HAP-1 (cell line): Measurements from ENCODE around the gene VDAC1.
"Not testable (repeated sequence)": the region's sequence is repeated elsewhere in the genome, so short reads cannot be mapped to it uniquely, and the experiment has no call there.

Source experiments
- DNase-seq, 2 experiments: peaks; one replicate each; pipeline ENCODE4 v3.0.0-alpha.2; 2016 to 2020; ENCODE audit warnings: low spot score in 2 of 2
- H3K27me3 ChIP-seq: fragments of 250-450 bp; sonication (Bioruptor Pico); 2 replicates; pipeline ENCODE4 v1.5.1; 2020; ENCODE audit warnings: low read depth, mild to moderate bottlenecking, moderate library complexity
- H3K36me3 ChIP-seq: fragments of 250-450 bp; sonication (Bioruptor Pico); replicated peaks from 2 replicates; pipeline ENCODE4 v1.5.1; 2020; ENCODE audit warnings: mild to moderate bottlenecking
- H3K4me1 ChIP-seq: fragments of 250-450 bp; sonication (Bioruptor Pico); 2 replicates; pipeline ENCODE4 v1.5.1; 2020; ENCODE audit warnings: mild to moderate bottlenecking
- H3K4me3 ChIP-seq: fragments of 250-450 bp; sonication (Bioruptor Pico); 2 replicates; pipeline ENCODE4 v1.5.1; 2020; ENCODE audit warnings: mild to moderate bottlenecking, moderate library complexity
- H3K9me3 ChIP-seq: fragments of 250-450 bp; sonication (Bioruptor Pico); 2 replicates; pipeline ENCODE4 v1.5.1; 2020; ENCODE audit warnings: mild to moderate bottlenecking, moderate library complexity
- in situ Hi-C: fragments of 300-500 bp; cut with MboI; formaldehyde crosslinking; loops from 3 replicates; pipeline ENCODE4 v1.14.3; 2020; ENCODE audit warnings: low sequenced_read_pairs, inconsistent platforms, mixed read lengths

The VDAC1 gene

DNA sequence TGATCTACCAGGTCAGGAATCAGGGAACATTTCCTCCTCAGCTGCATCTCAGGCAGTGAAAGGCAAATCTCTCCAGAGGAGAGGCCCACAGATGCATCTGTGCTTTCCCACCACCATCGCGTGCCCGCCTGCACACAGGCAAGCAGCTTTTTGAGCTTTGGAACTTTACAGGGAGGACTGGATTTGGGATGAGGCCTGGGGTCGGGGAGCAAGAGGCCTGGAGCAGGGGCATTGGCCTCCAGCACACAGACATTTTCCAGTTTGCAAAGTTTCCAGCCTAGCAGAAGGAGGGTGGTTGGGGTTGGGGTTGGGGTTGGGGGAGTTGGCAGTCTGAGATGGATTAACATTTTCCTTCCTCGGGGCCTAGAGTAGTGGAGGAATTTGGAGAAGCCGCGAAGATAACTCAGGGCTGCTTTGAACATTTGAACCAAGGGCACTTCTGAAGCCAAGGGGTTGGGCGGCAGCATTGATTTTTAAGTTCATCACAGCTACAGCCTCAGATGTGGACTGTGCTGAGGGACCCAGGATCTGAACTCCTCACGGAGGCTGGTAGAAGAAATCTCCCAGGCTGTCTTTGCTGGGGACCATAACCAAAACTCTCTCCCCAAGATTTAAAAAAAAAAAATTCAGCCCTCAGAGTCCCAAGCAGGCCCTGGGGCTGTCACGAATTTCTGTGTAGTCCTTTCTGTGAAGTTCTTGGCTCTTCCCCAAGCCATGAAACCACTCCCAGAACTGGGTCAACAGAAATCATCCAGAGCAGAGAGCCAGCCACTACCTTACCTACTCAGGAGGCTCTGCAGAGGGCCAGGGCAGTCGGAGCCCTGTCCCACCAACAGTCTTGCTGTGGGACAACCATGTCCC, 61.9 kb downstream of the VDAC1 start:
- H3K4me1 ChIP-seq, result no peaks in the 10 kb centered on the region
- H3K27me3 ChIP-seq, result no peaks in the 10 kb centered on the region
- in situ Hi-C loops, result loop anchor here (25.0 kb wide), 1 partner anchor 831 kb away; no protein-coding TSS in a partner anchor
- H3K4me3 ChIP-seq, result no peak overlapping the region
- no peak for DNase-seq
- H3K36me3 ChIP-seq, result no peaks in the 10 kb centered on the region
- no peaks in the 10 kb centered on the region for H3K9me3 ChIP-seq

DNA sequence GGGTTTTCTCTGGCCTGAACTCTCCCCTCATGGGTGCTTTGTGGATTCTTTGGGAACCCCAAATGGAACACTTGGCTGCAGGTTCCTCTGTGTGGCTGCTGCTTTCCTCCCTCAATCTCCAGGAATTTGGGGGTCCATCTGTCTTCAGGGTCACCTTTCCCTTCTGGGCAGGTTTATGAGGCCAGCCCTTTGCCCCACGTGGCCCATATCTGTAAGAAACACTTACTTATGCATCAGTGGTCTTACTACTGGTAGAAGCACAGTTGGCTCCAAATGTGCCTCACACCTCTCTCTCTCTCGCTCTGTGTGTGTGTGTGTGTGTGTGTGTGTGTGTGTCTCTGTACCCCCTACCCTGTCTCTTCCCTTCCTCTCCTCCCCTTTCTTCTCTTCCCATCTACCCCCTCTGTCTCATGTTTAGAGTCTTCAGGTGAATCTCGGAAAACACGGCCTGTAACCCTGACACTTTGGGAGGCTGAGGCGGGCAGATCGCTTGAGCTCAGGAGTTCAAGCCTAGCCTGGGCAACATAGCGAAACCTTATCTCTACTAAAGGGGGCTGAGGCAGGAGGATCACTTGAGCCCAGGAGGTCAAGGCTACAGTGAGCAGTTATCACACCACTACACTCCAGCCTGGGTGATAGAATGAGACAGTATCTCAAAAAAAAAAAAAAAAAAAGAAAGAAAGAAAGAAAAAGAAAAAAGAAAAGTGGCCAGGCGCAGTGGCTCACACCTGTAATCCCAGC, 63.1 kb downstream of the VDAC1 start:
- DNase-seq, result no peak
- no peak overlapping the region for H3K4me3 ChIP-seq
- H3K36me3 ChIP-seq, result no peaks in the 10 kb centered on the region
- H3K9me3 ChIP-seq, result no peaks in the 10 kb centered on the region
- no peaks in the 10 kb centered on the region for H3K27me3 ChIP-seq
- in situ Hi-C loops, result loop anchor here (25.0 kb wide), 1 partner anchor 829 kb away; no protein-coding TSS in a partner anchor
- no peaks in the 10 kb centered on the region for H3K4me1 ChIP-seq

DNA sequence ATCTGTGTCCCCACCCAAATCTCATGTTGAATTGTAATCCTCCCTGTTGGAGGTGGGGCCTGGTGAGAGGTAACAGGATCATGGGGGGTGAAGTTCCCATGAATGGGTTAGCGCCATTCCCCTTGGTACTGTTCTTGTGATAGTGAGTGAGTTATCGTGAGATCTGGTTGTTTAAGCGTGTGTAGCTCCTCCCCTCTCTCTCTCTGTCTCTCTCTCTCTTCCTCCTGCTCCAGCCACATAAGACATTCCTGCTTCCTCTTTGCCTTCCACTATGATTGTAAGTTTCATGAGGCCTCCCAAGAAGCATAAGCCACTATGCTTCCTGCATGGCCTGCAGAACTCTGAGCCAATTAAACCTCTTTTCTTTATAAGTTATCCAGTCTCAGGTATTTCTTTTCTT, 65.1 kb downstream of the VDAC1 start:
- no peak for DNase-seq
- in situ Hi-C loops, result loop anchor here (25.0 kb wide), 1 partner anchor 827 kb away; no protein-coding TSS in a partner anchor
- no peak overlapping the region for H3K4me3 ChIP-seq
- no peaks in the 10 kb centered on the region for H3K27me3 ChIP-seq
- H3K4me1 ChIP-seq, result no peaks in the 10 kb centered on the region
- no peaks in the 10 kb centered on the region for H3K36me3 ChIP-seq
- H3K9me3 ChIP-seq, result no peaks in the 10 kb centered on the region

DNA sequence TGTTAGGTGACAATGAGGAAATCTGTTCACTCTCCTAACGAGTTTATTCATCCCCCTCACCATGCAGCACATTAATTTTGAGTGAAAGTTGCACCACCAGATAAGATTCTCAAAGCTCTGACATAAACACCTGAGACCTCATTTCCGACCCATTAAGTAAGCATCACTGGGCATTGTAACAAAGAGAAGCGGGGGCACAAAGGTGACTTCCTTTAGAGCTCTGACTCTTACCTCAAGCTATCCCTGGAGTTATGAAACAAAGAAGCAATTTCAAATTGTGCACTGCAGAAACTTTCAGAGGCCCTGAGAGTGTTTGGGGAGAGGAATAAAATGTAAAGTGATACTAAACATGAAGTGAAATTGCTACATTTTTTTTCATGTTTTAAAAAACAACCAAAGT, 65.8 kb downstream of the VDAC1 start:
- DNase-seq, result no peak
- no peaks in the 10 kb centered on the region for H3K4me1 ChIP-seq

DNA sequence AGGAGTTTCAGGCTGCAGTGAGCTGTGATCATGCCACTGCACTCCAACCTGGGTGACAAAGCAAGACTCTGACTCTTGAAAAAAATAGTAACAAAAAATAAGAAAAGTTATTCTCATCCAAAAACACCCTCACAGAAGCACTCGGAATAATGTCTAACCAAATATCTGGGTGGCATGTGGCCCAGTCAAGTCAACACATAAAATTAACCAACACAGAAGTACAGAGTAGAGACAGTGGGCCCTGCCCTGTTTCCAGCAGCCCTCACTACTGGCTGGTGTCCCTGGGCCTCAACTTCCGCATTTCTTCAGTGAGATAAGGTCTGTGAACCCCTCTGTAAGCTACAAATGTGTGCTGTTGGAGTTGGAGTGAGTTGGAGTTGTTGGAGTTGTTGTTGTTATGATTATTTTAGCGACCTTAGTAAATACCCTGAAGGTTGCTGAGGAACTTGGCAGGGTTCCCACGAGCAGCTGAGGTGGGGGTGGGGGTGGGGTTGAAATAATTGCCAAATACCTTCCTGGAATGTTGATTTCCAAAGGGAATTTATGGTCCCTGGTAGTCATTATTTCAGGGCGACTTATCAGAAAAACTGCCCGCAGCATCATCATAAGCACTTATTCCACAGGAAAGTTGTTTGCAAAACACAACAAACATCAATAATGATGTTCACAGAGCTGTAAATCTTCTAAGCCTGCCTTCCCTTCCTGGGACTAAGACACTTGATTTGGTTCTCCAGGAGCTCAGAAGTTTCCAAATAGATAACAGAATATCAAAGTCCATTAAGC, 66.5 kb downstream of the VDAC1 start:
- no peaks in the 10 kb centered on the region for H3K27me3 ChIP-seq
- no peak overlapping the region for H3K4me3 ChIP-seq
- no peaks in the 10 kb centered on the region for H3K36me3 ChIP-seq
- no peaks in the 10 kb centered on the region for H3K9me3 ChIP-seq
- DNase-seq, result no peak
- H3K4me1 ChIP-seq, result no peaks in the 10 kb centered on the region
- in situ Hi-C loops, result loop anchor here (25.0 kb wide), 1 partner anchor 826 kb away; no protein-coding TSS in a partner anchor

More for the DNA sequence above, 65.8 kb downstream of the VDAC1 start:
- no peaks in the 10 kb centered on the region for H3K27me3 ChIP-seq
- in situ Hi-C loops, result loop anchor here (25.0 kb wide), 1 partner anchor 827 kb away; no protein-coding TSS in a partner anchor
- H3K4me3 ChIP-seq, result no peak overlapping the region
- H3K9me3 ChIP-seq, result no peaks in the 10 kb centered on the region
- H3K36me3 ChIP-seq, result no peaks in the 10 kb centered on the region

DNA sequence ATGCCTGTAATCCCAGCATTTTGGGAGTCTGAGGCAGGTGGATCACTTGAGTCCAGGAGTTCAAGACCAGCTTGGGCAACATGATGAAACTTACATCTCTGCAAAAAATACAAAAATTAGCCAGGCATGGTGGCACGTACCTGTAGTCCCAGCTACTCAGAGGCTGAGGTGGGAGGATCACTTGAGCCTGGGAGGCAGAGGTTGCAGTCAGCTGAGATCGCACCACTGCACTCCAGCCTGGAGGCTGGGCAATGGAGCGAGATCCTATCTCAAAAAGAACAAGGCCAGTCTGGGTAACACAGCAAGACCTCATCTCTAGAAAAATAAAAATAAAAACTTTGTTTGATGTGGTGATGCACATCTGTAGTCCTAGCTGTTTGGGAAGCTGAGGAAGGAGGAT, 67.1 kb downstream of the VDAC1 start:
- not testable (repeated sequence) for H3K4me1 ChIP-seq, H3K27me3 ChIP-seq, H3K4me3 ChIP-seq, H3K9me3 ChIP-seq, H3K36me3 ChIP-seq, DNase-seq
- in situ Hi-C loops, result loop anchor here (25.0 kb wide), 1 partner anchor 825 kb away; no protein-coding TSS in a partner anchor

DNA sequence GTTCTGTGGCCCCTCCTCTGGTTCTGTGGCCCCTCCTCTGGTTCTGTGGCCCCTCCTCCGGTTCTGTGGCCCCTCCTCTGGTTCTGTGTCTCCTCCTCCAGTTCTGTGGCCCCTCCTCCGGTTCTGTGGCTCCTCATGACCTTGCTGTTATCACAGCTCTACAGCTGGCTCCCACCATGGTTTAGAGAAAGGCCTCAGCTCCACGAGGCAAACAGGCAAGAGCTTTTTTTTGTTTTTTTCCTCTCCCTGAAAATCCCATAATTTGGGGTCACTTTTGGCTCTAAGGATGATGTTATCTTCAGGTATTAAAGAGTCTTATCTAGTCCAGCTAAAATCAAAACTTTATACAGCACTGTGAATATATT, 68.1 kb downstream of the VDAC1 start:
- in situ Hi-C loops, result loop anchor here (25.0 kb wide), 1 partner anchor 824 kb away; no protein-coding TSS in a partner anchor
- no peak overlapping the region for H3K4me3 ChIP-seq
- H3K9me3 ChIP-seq, result no peaks in the 10 kb centered on the region
- no peaks in the 10 kb centered on the region for H3K27me3 ChIP-seq
- H3K4me1 ChIP-seq, result no peaks in the 10 kb centered on the region
- H3K36me3 ChIP-seq, result no peaks in the 10 kb centered on the region
- no peak for DNase-seq

DNA sequence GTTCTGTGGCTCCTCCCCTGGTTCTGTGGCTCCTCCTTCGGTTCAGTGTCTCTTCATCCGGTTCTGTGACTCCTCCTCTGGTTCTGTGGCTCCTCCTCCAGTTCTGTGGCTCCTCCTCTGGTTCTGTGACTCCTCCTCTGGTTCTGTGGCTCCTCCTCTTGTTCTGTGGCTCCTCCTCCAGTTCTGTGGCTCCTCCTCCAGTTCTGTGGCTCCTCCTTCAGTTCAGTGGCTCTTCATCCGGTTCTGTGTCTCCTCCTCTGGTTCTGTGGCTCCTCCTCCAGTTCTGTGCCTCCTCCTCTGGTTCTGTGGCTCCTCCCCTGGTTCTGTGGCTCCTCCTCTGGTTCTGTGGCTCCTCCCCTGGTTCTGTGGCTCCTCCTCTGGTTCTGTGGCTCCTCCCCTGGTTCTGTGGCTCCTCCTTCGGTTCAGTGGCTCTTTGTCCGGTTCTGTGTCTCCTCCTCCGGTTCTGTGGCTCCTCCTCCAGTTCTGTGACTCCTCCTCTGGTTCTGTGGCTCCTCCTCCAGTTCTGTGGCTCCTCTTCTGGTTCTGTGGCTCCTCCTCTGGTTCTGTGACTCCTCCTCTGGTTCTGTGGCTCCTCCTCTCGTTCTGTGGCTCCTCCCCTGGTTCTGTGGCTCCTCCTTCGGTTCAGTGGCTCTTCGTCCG, 68.7 kb downstream of the VDAC1 start:
- H3K4me3 ChIP-seq, H3K9me3 ChIP-seq, DNase-seq, H3K27me3 ChIP-seq, H3K36me3 ChIP-seq, H3K4me1 ChIP-seq: not testable (repeated sequence)
- in situ Hi-C loops, result loop anchor here (25.0 kb wide), 1 partner anchor 824 kb away; no protein-coding TSS in a partner anchor

DNA sequence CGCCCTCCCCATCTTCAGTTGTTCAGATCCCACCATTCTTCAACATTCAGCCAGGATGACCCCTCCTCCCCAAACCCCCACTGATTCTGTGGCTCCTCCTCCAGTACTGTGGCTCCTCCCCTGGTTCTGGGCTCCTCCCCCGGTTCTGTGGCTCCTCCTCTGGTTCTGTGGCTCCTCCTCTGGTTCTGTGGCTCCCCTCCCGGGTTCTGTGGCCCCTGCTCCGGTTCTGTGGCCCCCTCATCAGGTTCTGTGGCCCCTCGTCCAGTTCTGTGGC, 69.2 kb downstream of the VDAC1 start:
- Histone ChIP-seq H3K4me3 (no peak overlapping the region), H3K27me3 (no peaks in the 10 kb centered on the region), H3K9me3 (no peaks in the 10 kb centered on the region), H3K36me3 (no peaks in the 10 kb centered on the region), H3K4me1 (no peaks in the 10 kb centered on the region)
- in situ Hi-C loops, result loop anchor here (25.0 kb wide), 1 partner anchor 823 kb away; no protein-coding TSS in a partner anchor
- no peak for DNase-seq

DNA sequence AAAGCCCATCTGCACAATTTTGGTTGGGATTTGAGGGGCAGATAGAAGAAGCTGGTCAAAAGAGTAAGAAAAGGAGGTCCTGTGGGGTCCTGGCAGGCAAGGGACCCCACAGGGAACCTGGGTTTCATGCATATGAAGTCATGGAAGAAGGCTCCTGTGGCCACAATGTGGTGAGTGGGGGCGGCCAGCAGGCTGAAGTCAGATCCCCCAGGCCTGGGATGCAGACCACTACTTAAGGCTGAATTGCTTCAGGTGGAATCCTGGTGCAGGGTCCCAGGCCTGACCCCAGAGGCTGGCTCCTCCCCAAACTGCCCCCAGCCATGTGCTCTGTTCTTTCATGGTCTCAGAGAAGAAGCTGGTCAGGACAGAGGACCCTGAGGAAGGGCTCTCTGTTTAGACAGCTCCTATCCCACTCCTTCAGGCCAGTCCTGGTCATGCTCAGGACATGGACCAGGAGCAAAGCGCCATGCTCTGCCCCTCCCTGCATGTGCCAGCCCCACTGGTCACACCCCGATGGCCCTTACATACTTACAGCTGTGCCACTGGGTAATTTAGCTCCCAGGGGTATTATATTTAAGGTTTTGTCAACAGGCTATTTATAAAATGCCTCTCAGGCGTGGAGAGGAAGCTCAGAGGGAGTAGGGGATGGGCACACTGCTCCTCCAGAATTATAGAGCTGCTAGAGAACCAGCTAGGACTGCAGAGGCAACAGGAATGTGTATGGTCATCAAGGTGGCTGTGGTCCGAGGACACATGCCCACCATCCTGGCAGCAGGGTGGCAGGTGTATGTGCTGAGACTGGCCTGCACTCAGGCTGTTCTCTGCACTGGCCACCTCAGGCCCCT, 69.7 kb downstream of the VDAC1 start:
- in situ Hi-C loops, result loop anchor here (25.0 kb wide), 1 partner anchor 823 kb away; no protein-coding TSS in a partner anchor
- H3K4me3 ChIP-seq, result no peak overlapping the region
- DNase-seq, result no peak
- H3K27me3 ChIP-seq, result no peaks in the 10 kb centered on the region
- no peaks in the 10 kb centered on the region for H3K4me1 ChIP-seq
- H3K36me3 ChIP-seq, result no peaks in the 10 kb centered on the region
- H3K9me3 ChIP-seq, result no peaks in the 10 kb centered on the region

DNA sequence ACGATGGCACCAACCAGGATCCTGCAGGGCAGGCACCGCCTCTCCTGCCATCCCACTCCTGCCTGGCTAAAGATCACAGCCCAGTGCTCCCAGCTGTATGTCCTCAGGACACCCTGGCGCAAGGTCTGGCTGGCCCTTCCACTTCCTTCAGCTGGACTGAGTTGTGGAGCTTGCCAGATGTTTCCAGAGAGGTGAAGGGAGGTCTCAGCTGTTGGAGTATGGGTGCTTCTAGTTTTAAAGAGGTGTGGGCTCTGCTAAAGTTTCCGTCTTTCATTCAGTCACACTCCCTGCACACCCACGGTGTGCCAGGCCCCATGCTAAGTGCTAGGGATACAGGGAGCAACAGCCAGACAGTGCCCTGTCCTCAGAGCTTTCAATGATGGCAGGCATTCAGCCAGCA, 70.5 kb downstream of the VDAC1 start:
- Histone ChIP-seq H3K4me1 (no peaks in the 10 kb centered on the region), H3K27me3 (no peaks in the 10 kb centered on the region), H3K9me3 (no peaks in the 10 kb centered on the region), H3K4me3 (no peak overlapping the region), H3K36me3 (no peaks in the 10 kb centered on the region)
- in situ Hi-C loops, result loop anchor here (25.0 kb wide), 1 partner anchor 822 kb away; no protein-coding TSS in a partner anchor
- no peak for DNase-seq

DNA sequence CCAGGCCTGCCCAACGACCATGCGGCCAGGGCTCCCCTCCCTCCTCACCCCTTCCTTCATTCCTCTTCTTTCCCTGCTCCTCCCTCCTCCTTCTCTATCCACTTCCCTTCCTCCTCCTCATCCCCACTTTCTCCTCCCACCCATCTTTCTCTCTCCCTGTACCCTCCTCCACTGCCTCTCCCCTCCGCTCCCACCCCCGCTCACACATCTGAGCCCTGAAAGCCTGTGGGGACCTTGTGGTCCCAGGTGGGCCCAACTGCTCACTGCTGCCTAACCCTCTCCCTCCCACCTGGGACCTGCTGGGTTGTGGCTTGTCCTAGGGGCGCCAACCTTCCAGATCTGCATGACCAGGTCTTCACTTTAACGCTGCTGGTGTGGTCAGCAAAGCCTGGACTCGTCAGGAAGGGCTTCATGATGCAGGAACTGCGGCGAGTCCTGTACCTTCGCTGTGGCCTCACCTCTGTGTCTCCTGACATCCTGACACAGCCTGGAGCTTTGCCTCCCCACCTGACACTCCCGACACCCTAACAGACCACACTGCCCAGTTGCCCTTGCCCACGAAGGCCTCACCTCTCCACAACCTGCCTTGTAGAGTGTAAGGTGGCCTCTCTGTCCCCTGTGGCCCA, 71.0 kb downstream of the VDAC1 start:
- H3K4me3 ChIP-seq, result no peak overlapping the region

More for the DNA sequence above, 71.0 kb downstream of the VDAC1 start:
- no peaks in the 10 kb centered on the region for H3K4me1 ChIP-seq
- no peaks in the 10 kb centered on the region for H3K9me3 ChIP-seq
- DNase-seq, result no peak
- H3K36me3 ChIP-seq, result no peaks in the 10 kb centered on the region
- in situ Hi-C loops, result loop anchor here (25.0 kb wide), 1 partner anchor 821 kb away; no protein-coding TSS in a partner anchor
- H3K27me3 ChIP-seq, result no peaks in the 10 kb centered on the region
